NCI-H2171 treated with DMSO at 0.1 percent for 48 hours (cell line): ENCODE measurements around the gene CLDN15.

Experiments
- DNase-seq: peaks from one replicate; lab custom pipeline; 2025; lab: John Stamatoyannopoulos, UW

The CLDN15 gene

GRCh38 chr7:101244375-101245146 lies 7.0 kb upstream of the CLDN15 start, which contains the start of gene FIS1:
Gene FIS1 (minus strand): TSS chr7:101245081. CDS start chr7:101245004, 77 bp downstream.
- peak; percentile 93 for DNase-seq

GRCh38 chr7:101243646-101244374 lies 6.2 kb upstream of the CLDN15 start:
- peak; percentile 46 for DNase-seq

GRCh38 chr7:101241443-101242349 lies 4.1 kb upstream of the CLDN15 start:
- DNase-seq = peak; percentile 70

GRCh38 chr7:101241015-101241363 lies 3.4 kb upstream of the CLDN15 start:
- DNase-seq = peak; percentile 76

- DNase-seq = no peak
Observed at GRCh38 chr7:101240226-101241014, 2.8 kb upstream of the CLDN15 start.

GRCh38 chr7:101239951-101240220 lies 2.3 kb upstream of the CLDN15 start:
- no peak for DNase-seq

GRCh38 chr7:101239191-101239950 lies 1.8 kb upstream of the CLDN15 start:
- DNase-seq = no peak

GRCh38 chr7:101238226-101239182 lies 902 bp upstream of the CLDN15 start:
- no peak for DNase-seq

- no peak for DNase-seq
Observed at GRCh38 chr7:101236292-101236835, 1.2 kb downstream of the CLDN15 start.

- no peak for DNase-seq
Observed at GRCh38 chr7:101235522-101235921, 2.1 kb downstream of the CLDN15 start.

GRCh38 chr7:101235050-101235449 lies 2.6 kb downstream of the CLDN15 start:
- DNase-seq = no peak

GRCh38 chr7:101234636-101235035 lies 3.0 kb downstream of the CLDN15 start:
- DNase-seq = peak; percentile 59

- DNase-seq = peak; percentile 13
Observed at GRCh38 chr7:101233907-101234547, 3.6 kb downstream of the CLDN15 start.

- DNase-seq = peak; percentile 69
Observed at GRCh38 chr7:101232141-101232850, 5.3 kb downstream of the CLDN15 start.

GRCh38 chr7:101231644-101232043 lies 6.0 kb downstream of the CLDN15 start:
- DNase-seq = no peak

GRCh38 chr7:101226721-101227120 lies 10.9 kb downstream of the CLDN15 start:
- no peak for DNase-seq

GRCh38 chr7:101225650-101226049 lies 12.0 kb downstream of the CLDN15 start:
- DNase-seq = no peak

- no peak for DNase-seq
Observed at GRCh38 chr7:101223528-101223927, 14.1 kb downstream of the CLDN15 start.
